Naive thymus-derived CD8-positive, alpha-beta T cell (primary cell): ENCODE measurements around the gene FRMD4B. TPM values are rescaled to one million over a fixed set of nuclear protein-coding genes. Genes with fewer than 3 reads are reported as not detected.

Experiments used
- ATAC-seq, 2 donors: fragments of 150-1000 bp; cut with Tn5 transposase in 1 of 2; sonication (Bioruptor Pico), chemical (Tn5 transposase) in 1 of 2; 1 replicate in 1 of 2; 2 replicates in 1 of 2; pipeline ENCODE4 v1.10.0; 2021; ENCODE audit warnings: mild to moderate bottlenecking in 2 of 2, moderate library complexity in 2 of 2
- POLR2A ChIA-PET: fragments of 350-600 bp; sonication (Branson Sonifier 250); formaldehyde crosslinking; loops from one replicate; lab custom pipeline; 2021; ENCODE audit warnings: antibody characterized with exemption; lab: Charles Lee
- DNase-seq, 10 donors: peaks; one replicate each; pipeline versions ENCODE4 v3.0.0 to v3.0.0-alpha.2; 2020 to 2022
- H3K27ac Mint-ChIP-seq, 10 donors: one replicate each; pipeline ENCODE4 v1.8.0; 2020 to 2022; ENCODE audit warnings: mild to moderate bottlenecking in 10 of 10, mixed read lengths in 10 of 10, moderate library complexity in 4 of 10, inconsistent platforms in 1 of 10
- H3K27me3 Mint-ChIP-seq, 5 donors: one replicate each; pipeline ENCODE4 v1.8.0; 2021 to 2022; ENCODE audit warnings: mixed read lengths in 5 of 5
- H3K36me3 Mint-ChIP-seq, 3 donors: one replicate each; pipeline ENCODE4 v1.8.0; 2020 to 2022; ENCODE audit warnings: mixed read lengths in 3 of 3, mild to moderate bottlenecking in 2 of 3, inconsistent platforms in 1 of 3
- H3K4me1 Mint-ChIP-seq, 4 donors: one replicate each; pipeline ENCODE4 v1.8.0; 2021 to 2022; ENCODE audit warnings: mixed read lengths in 4 of 4
- H3K4me3 Mint-ChIP-seq, 10 donors: one replicate each; pipeline ENCODE4 v1.8.0; 2020 to 2022; ENCODE audit warnings: mild to moderate bottlenecking in 10 of 10, mixed read lengths in 10 of 10, moderate library complexity in 6 of 10, inconsistent platforms in 1 of 10
- H3K9me3 Mint-ChIP-seq, 9 donors: one replicate each; pipeline ENCODE4 v1.8.0; 2020 to 2022; ENCODE audit warnings: mixed read lengths in 9 of 9, mild to moderate bottlenecking in 3 of 9, inconsistent platforms in 1 of 9, moderate library complexity in 1 of 9
- polyA plus RNA-seq, 3 donors: library from polyadenylated mRNA; unstranded; fragments of 300-500 nt; fragmentation: Illumina TruSeq; gene quantifications; one replicate each; pipeline ENCODE4 v1.2.3, GENCODE V29; 2021
- total RNA-seq, 8 experiments: library from RNA in 2 of 8; stranded (reverse) in 2 of 8; gene quantifications; one replicate each; pipeline ENCODE4 v1.2.3 and lab custom pipeline; 2021 to 2026

The FRMD4B gene
- total and polyA plus RNA-seq, 5 experiments from 2014 or later, result 0.15 to 0.39 (median 0.27) TPM

DNA sequence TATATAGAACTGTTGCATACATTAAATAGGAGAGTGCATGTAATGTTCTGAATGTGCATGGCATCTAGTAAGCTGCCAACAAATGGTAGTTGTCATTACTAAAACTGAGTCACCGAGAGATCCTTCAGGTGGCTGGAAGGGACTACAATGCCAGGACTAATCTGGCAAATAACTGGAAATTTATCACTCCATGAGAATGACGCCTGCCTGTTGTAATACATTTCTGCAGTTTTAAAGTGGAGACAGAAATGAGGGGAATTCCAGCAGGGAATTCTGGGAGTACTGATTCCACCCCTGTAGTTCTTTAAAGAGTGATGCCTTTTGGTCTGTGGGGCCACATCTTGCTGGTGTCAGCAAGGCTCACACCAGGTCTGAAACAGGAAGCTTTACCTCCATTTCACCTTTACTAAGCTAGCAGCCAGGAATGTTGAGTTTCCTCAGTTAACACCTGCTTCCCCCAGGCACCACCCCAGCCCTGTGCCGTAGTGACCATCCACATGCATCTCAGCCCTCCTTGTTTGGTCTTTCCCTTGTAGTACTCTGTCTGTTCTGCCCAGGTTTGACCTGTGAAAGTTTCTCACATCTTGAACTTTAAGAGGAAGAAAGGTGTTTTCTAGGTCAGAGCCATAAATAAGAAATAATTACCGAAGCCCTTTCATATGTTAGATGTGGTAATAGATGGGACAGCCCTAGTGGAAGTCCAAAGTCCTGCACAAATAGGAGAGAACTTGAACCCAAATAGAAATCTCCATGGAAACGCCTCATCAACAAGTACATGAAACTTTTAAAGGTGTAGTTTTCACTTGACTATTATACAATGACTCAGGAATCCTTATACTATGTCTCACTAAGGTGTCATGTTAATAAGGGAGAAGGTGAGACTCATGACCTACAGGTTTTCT lies 206.8 kb downstream of the FRMD4B start:
- ATAC-seq (no peak), DNase-seq (no peak)
- POLR2A ChIA-PET, result no interaction called here
- no peak overlapping the region for H3K27ac Mint-ChIP-seq
- H3K4me1 Mint-ChIP-seq, result peaks cover 0 to 3% (median 0%) of the 10 kb centered on the region in 4 donors
- H3K27me3 Mint-ChIP-seq, result no peaks in the 10 kb centered on the region
- no peak overlapping the region for H3K4me3 Mint-ChIP-seq
- H3K9me3 Mint-ChIP-seq, result no peaks in the 10 kb centered on the region
- no peaks in the 10 kb centered on the region for H3K36me3 Mint-ChIP-seq

DNA sequence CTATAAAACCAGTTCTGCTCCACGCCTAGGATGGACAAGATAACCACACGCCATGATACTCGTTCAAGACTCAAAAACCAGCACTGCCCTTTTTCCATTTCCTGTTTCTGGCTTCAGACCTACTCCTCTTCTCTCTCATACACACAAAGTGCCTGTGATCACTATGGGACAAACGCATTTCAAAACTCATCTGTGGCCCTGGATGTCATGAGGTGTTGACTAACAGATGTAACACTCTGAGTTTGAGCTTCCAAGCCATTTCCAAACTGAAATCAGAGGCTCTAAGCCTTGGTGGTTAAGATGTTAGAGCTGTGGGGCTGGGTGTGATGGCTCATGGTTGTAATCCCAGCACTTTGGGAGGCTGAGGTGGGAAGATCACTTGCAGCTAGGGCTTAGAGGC lies 207.8 kb downstream of the FRMD4B start:
- no peak for ATAC-seq
- H3K27ac Mint-ChIP-seq, result peak overlapping the region in 1 of 10 donors; percentile 65
- POLR2A ChIA-PET, result no interaction called here

GRCh38 chr3:69174871-69175737 lies 210.8 kb downstream of the FRMD4B start:
- H3K36me3 Mint-ChIP-seq, result no peaks in the 10 kb centered on the region
- H3K27ac Mint-ChIP-seq, result peak overlapping the region in 1 of 10 donors; percentile 34
- no peaks in the 10 kb centered on the region for H3K27me3 Mint-ChIP-seq
- no peaks in the 10 kb centered on the region for H3K9me3 Mint-ChIP-seq
- no peak for ATAC-seq
- no peak overlapping the region for H3K4me3 Mint-ChIP-seq
- no peaks in the 10 kb centered on the region for H3K4me1 Mint-ChIP-seq
- DNase-seq, result no peak
- POLR2A ChIA-PET, result no interaction called here

More for the DNA sequence above, 207.8 kb downstream of the FRMD4B start:
- no peak overlapping the region for H3K4me3 Mint-ChIP-seq
- DNase-seq, result no peak
- H3K9me3 Mint-ChIP-seq, result no peaks in the 10 kb centered on the region
- no peaks in the 10 kb centered on the region for H3K27me3 Mint-ChIP-seq
- H3K36me3 Mint-ChIP-seq, result no peaks in the 10 kb centered on the region
- peaks cover 0 to 3% (median 0%) of the 10 kb centered on the region in 4 donors for H3K4me1 Mint-ChIP-seq

GRCh38 chr3:69174445-69174844 lies 211.4 kb downstream of the FRMD4B start:
- Mint-ChIP-seq H3K27me3 (no peaks in the 10 kb centered on the region), H3K27ac (no peak overlapping the region), H3K9me3 (no peaks in the 10 kb centered on the region), H3K4me3 (no peak overlapping the region), H3K4me1 (no peaks in the 10 kb centered on the region), H3K36me3 (no peaks in the 10 kb centered on the region)
- ATAC-seq (no peak), DNase-seq (no peak)
- POLR2A ChIA-PET, result no interaction called here

- DNase-seq (no peak), ATAC-seq (no peak)
- Mint-ChIP-seq H3K27me3 (no peaks in the 10 kb centered on the region), H3K27ac (no peak overlapping the region), H3K36me3 (no peaks in the 10 kb centered on the region), H3K4me3 (no peak overlapping the region), H3K4me1 (no peaks in the 10 kb centered on the region), H3K9me3 (no peaks in the 10 kb centered on the region)
- POLR2A ChIA-PET, result no interaction called here
Measured at GRCh38 chr3:69172058-69172457, 213.8 kb downstream of the FRMD4B start.

DNA sequence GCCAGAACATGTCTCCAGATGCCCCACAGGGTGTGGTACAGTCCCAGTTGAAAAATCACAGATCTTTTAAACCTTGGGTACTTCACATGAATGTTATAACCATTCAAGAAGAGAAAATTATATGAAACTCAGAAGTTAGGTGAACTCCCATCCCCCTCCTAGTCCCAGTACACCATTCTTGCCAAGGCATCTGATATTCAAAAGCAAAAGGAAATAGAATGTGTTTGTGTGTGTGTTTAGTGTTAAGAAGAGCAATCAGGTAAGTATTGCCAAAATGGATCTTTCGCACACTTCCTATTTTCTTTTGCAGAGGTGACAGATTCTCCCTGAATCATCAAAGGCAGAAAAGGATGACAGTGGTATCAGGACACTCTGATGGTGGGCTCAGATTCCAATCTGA lies 219.4 kb downstream of the FRMD4B start:
- no peaks in the 10 kb centered on the region for H3K4me1 Mint-ChIP-seq
- H3K27ac Mint-ChIP-seq, result no peak overlapping the region
- DNase-seq (no peak), ATAC-seq (no peak)
- no peaks in the 10 kb centered on the region for H3K9me3 Mint-ChIP-seq
- POLR2A ChIA-PET, result no interaction called here
- H3K27me3 Mint-ChIP-seq, result no peaks in the 10 kb centered on the region
- H3K4me3 Mint-ChIP-seq, result no peak overlapping the region
- H3K36me3 Mint-ChIP-seq, result no peaks in the 10 kb centered on the region

GRCh38 chr3:69165744-69166143 lies 220.1 kb downstream of the FRMD4B start:
- no peaks in the 10 kb centered on the region for H3K36me3 Mint-ChIP-seq
- no peak overlapping the region for H3K4me3 Mint-ChIP-seq
- no peaks in the 10 kb centered on the region for H3K27me3 Mint-ChIP-seq
- POLR2A ChIA-PET, result no interaction called here
- H3K27ac Mint-ChIP-seq, result no peak overlapping the region
- DNase-seq (no peak), ATAC-seq (no peak)
- H3K4me1 Mint-ChIP-seq, result no peaks in the 10 kb centered on the region
- H3K9me3 Mint-ChIP-seq, result no peaks in the 10 kb centered on the region

- DNase-seq (no peak), ATAC-seq (no peak)
- H3K27ac Mint-ChIP-seq, result no peak overlapping the region
- H3K4me1 Mint-ChIP-seq, result no peaks in the 10 kb centered on the region
- POLR2A ChIA-PET, result no interaction called here
- H3K4me3 Mint-ChIP-seq, result no peak overlapping the region
- no peaks in the 10 kb centered on the region for H3K27me3 Mint-ChIP-seq
- H3K9me3 Mint-ChIP-seq, result no peaks in the 10 kb centered on the region
- H3K36me3 Mint-ChIP-seq, result no peaks in the 10 kb centered on the region
Measured at GRCh38 chr3:69164296-69164695, 221.6 kb downstream of the FRMD4B start.

GRCh38 chr3:69162308-69162980 lies 223.4 kb downstream of the FRMD4B start:
- POLR2A ChIA-PET, result interaction anchor here (1.3 kb wide), 1 partner anchor 144 kb away, joined by 3 read pairs; no protein-coding TSS in a partner anchor
- no peak for ATAC-seq
- H3K36me3 Mint-ChIP-seq, result no peaks in the 10 kb centered on the region
- no peak overlapping the region for H3K4me3 Mint-ChIP-seq
- H3K4me1 Mint-ChIP-seq, result no peaks in the 10 kb centered on the region
- H3K9me3 Mint-ChIP-seq, result no peaks in the 10 kb centered on the region
- H3K27me3 Mint-ChIP-seq, result no peaks in the 10 kb centered on the region
- H3K27ac Mint-ChIP-seq, result no peak overlapping the region
- DNase-seq, result no peak

GRCh38 chr3:69161587-69162307 lies 224.1 kb downstream of the FRMD4B start:
- H3K4me3 Mint-ChIP-seq, result no peak overlapping the region
- H3K27ac Mint-ChIP-seq, result no peak overlapping the region
- no peaks in the 10 kb centered on the region for H3K36me3 Mint-ChIP-seq
- no peaks in the 10 kb centered on the region for H3K9me3 Mint-ChIP-seq
- H3K4me1 Mint-ChIP-seq, result no peaks in the 10 kb centered on the region
- H3K27me3 Mint-ChIP-seq, result no peaks in the 10 kb centered on the region
- POLR2A ChIA-PET, result interaction anchor here (1.3 kb wide), 1 partner anchor 145 kb away, joined by 3 read pairs; no protein-coding TSS in a partner anchor
- no peak for ATAC-seq
- DNase-seq, result peak in 9 of 10 donors; percentile 2 to 65 (median 29)

GRCh38 chr3:69160525-69160924 lies 225.4 kb downstream of the FRMD4B start:
- no peak for DNase-seq
- H3K27ac Mint-ChIP-seq, result no peak overlapping the region
- H3K4me3 Mint-ChIP-seq, result no peak overlapping the region
- H3K27me3 Mint-ChIP-seq, result no peaks in the 10 kb centered on the region
- no peaks in the 10 kb centered on the region for H3K4me1 Mint-ChIP-seq
- no peak for ATAC-seq
- H3K36me3 Mint-ChIP-seq, result no peaks in the 10 kb centered on the region
- POLR2A ChIA-PET, result no interaction called here
- H3K9me3 Mint-ChIP-seq, result no peaks in the 10 kb centered on the region

GRCh38 chr3:69160107-69160506 lies 225.8 kb downstream of the FRMD4B start:
- H3K36me3 Mint-ChIP-seq, result no peaks in the 10 kb centered on the region
- no peak overlapping the region for H3K4me3 Mint-ChIP-seq
- no peak for ATAC-seq
- no peaks in the 10 kb centered on the region for H3K9me3 Mint-ChIP-seq
- DNase-seq, result no peak
- peaks cover 0 to 3% (median 0%) of the 10 kb centered on the region in 5 donors for H3K27me3 Mint-ChIP-seq
- no peaks in the 10 kb centered on the region for H3K4me1 Mint-ChIP-seq
- no peak overlapping the region for H3K27ac Mint-ChIP-seq
- POLR2A ChIA-PET, result no interaction called here
